GM21723 (cell line): ENCODE data around the gene TCF7L1.

Experiments used
- ATAC-seq: cut with Tn5 transposase; IDR thresholded peaks from one replicate; pipeline ENCODE4 v1.9.1; 2021; ENCODE audit warnings: mild to moderate bottlenecking, moderate library complexity; ENCODE audit not compliant: unreplicated experiment

The TCF7L1 gene

DNA sequence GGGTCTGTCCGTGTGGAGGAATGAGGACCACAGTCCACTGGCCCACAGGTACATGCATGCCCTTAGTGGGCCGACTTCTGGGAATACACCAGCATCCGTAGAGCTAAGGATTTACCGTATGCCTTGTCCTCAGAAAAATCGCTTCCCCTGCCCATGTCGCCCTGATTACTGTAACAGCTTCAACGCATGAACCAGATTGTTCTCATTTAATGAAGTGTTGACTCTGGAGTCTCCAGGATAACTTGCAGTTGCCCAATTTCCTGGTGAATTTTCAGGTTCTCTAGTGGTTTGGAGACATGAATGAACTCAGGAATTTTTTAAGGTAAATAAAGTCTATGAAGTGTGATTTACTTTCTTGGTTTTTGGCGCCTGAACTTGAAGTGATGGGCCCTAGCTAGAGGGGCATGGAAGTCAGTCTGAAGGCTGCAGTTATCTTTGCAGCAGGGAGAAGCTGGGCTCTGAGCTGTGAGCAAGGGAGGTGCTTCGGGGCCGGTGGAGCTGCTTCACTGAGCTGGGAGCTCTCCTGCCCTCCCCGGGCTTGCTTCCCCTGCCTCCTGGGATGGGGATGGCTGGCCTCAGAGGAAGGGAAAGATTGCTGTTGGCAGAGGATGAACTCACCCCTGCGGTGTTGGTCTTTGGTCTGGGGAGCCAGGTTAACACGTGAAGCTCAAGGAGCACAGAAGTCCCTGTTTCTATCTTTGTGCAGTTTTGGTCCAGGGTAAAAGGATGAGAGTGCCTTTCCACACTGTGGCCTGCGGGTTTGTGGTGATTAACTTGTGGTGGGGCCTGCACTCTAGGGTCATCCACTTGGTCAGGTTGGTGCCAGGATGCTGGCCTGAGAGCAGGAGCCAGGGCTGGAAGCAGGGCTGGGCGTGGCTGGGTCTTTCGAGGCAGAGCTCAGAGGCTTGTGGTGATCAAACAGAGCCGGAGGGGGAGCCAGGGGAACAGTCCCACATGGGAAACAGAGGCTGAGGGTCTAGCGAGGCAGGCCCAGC, 28.1 kb downstream of the TCF7L1 start:
- no peak for ATAC-seq

- no peak for ATAC-seq
Observed at GRCh38 chr2:85162746-85163301, 29.6 kb downstream of the TCF7L1 start.

- no peak for ATAC-seq
Observed at GRCh38 chr2:85163675-85164074, 30.5 kb downstream of the TCF7L1 start.

GRCh38 chr2:85164145-85164569, 31.0 kb downstream of the TCF7L1 start:
- ATAC-seq: no peak

DNA sequence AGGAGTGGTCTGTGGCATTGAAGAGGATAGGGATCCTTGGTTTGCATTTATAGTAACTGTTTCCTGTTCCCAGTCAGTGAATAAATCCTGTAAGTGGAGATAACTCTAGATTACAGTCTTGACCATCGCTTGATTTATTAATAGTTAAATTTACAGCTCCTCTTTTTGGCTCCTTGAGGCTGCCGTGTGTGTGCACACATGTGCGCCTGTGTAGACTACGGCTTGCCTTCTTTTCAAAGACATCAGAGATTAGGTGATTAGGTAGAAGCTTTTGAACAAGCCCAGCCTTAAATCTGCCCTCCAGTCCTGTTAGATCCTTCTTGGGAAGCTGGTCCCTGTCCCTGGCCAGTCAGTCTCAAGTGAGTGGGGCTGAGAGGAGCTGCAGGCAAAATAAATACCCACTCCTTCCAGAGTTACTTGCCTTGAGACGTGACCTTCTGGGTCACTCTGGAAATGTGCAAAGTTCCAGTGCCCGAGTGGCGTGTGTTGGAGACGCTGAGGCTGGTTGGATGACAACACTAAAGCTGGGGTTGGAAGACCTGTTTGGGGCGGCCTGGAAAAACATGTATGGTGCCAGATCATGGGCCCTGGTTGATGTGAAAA, 32.0 kb downstream of the TCF7L1 start:
- no peak for ATAC-seq

- no peak for ATAC-seq
Observed at GRCh38 chr2:85166021-85166420, 32.8 kb downstream of the TCF7L1 start.

- no peak for ATAC-seq
Observed at GRCh38 chr2:85167479-85167878, 34.3 kb downstream of the TCF7L1 start.

DNA sequence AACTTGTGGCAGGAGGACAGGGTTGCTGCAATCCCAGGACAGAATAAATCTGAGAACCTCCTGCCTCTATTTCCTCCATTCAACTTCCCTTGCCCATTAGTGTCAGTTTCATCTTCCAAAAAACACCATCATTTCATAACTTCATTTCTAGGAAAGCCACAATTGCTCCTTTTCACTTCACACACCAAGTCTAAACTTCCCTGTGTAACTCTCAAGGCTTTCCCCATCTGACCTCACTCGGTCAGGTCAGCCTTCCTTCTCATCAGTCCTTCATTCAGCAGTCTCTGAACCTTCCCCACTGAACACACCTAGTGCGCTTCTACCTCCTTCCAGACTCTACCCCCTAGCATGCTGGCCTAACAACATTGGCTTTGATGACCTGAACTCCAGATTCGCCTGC, 35.8 kb downstream of the TCF7L1 start:
- ATAC-seq: no peak

- no peak for ATAC-seq
Observed at GRCh38 chr2:85169581-85169980, 36.4 kb downstream of the TCF7L1 start.

GRCh38 chr2:85170938-85171475, 37.8 kb downstream of the TCF7L1 start:
- ATAC-seq: no peak

GRCh38 chr2:85171916-85172315, 38.7 kb downstream of the TCF7L1 start:
- no peak for ATAC-seq

- no peak for ATAC-seq
Observed at GRCh38 chr2:85173909-85174308, 40.7 kb downstream of the TCF7L1 start.

GRCh38 chr2:85174943-85175342, 41.8 kb downstream of the TCF7L1 start:
- ATAC-seq: no peak

DNA sequence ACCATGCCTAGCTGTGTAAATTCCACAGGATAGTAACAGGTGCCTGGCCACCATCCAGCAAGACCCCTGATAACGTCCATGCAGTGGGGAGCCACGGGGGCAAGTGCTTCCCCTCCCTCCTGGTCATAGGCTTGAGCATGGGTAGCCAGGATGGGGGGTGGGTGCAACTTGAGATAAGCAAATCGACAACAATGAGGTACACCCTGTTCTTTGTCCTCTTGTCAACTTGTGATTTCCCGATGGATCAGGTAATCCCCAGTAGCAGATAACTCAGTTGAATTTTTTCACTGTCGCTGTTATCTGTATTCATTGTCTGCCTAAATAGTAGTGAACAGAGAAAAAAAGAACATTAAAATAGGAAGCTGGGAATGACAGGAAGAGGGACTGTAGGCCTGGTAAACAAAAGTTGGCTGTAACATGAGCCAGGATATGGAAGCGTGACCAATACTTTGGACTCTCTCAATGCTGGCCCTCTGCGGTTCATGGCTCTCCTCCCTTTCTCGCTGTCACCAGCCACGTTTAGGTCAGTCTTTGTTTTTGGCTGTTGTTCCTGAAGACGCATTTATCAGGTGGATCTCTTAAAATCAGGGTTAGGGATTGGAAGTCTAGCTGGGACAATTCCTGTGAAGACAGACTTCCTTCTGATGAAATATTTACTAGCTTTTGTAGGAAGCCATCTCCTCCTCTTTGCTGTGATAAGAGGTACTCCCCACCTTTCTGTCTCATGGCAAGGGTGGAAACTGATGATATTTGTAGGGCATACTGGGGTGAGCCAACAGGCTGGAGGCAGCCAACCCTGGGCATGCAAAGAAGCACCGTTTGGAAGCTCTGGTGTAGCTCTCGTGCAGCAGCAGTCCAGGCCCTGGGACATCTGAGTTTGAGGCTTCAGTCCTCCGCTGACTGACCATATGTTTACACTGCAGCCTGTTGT, 42.4 kb downstream of the TCF7L1 start:
- no peak for ATAC-seq

DNA sequence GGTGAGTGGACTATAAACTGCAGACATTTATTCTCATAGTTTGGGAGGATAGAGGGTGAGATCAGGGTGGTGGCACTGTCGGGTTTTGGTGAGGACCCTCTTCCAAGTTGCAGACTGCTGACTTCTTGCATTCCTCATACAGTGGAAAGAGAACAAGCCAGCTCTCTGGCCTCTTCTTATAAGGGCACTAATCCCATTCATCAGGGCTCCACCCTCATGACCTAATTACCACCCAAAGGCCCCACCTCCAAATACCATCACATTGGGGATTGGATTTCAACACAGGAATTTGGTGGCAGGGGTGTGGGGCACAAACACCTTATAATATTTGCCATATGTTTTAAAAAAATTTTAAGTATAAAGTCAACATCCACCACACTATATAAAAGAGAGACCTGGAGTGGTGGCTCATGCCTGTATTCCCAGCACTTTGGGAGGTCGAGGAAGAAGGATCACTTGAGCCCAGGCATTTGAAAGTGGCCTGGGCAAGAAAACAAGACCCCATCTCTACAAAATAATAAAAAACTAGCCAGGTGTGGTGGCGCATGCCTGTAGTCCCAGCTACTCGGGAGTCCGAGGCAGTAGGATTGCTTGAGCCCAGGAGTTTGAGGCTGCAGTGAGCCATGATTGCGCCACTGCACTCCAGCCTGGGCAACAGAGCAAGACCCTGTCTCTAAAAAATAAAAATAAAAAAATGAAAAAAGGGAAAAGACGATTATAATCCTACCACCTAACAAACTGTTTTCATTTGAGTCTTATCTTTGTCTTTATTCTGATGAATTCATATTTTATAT, 44.0 kb downstream of the TCF7L1 start:
- ATAC-seq: no peak

DNA sequence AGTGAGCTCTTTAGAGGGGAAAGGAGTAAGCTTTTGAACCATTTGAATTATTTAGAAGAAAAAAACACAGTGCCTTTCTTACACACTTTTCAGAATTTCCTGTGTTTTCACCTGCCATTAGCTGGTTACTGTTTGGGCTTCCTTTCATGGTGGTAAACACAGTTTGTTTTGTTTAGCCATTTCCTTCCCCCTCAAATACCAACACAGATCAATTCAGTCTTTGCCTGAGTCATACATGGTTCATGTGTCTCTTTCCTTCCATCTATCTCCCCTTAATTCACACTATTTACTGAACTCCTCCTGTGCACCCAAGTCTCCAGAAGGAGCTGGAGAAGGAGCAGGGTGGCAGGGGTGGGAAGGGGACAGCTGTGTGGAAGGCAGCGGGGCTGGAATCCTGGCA, 45.0 kb downstream of the TCF7L1 start:
- ATAC-seq: no peak

- no peak for ATAC-seq
Observed at GRCh38 chr2:85178980-85179411, 45.8 kb downstream of the TCF7L1 start.

- ATAC-seq: no peak
Observed at GRCh38 chr2:85179541-85179940, 46.3 kb downstream of the TCF7L1 start.

GRCh38 chr2:85180322-85181133, 47.3 kb downstream of the TCF7L1 start:
- no peak for ATAC-seq
